SK-N-SH (cell line): ENCODE results near the gene TPSG1.

Source experiments
- EP300 ChIP-seq, 2 experiments: IDR thresholded peaks; 2 replicates each; pipeline versions ENCODE4 v1.4.0 to v1.6.1; 2012; ENCODE audit warnings: borderline replicate concordance in 1 of 2, low read depth in 1 of 2, low read length in 1 of 2
- EZH2phosphoT487 ChIP-seq: fragments of 200-600 bp; sonication (generic); IDR thresholded peaks from 2 replicates; pipeline ENCODE4 v1.6.1; 2017; ENCODE audit warnings: low read depth, mixed run types, mild to moderate bottlenecking, antibody characterized with exemption, moderate library complexity, borderline replicate concordance
- FOXJ3 ChIP-seq: sonication (generic); formaldehyde crosslinking; IDR thresholded peaks from 2 replicates; pipeline ENCODE4 v1.5.1; 2020; ENCODE audit warnings: mild to moderate bottlenecking, missing genetic modification reagents
- GABPA ChIP-seq: IDR thresholded peaks from 2 replicates; pipeline ENCODE4 v1.4.0; 2012; ENCODE audit warnings: low read depth, mild to moderate bottlenecking
- JUND ChIP-seq: IDR thresholded peaks from 2 replicates; pipeline ENCODE4 v1.4.0; 2012
- RAD21 ChIP-seq: IDR thresholded peaks from 2 replicates; pipeline ENCODE4 v1.6.1; 2012; ENCODE audit warnings: mild to moderate bottlenecking, low read length
- RCOR1 ChIP-seq: fragments of 150-350 bp; IDR thresholded peaks from 2 replicates; pipeline ENCODE4 v1.6.1; 2017; ENCODE audit warnings: antibody characterized with exemption, low read length
- SMC3 ChIP-seq: IDR thresholded peaks from 2 replicates; pipeline ENCODE4 v1.6.1; 2012; ENCODE audit warnings: low read depth, low read length, improper control_type of control experiment
- TAF1 ChIP-seq: IDR thresholded peaks from 2 replicates; pipeline ENCODE4 v1.6.1; 2012; ENCODE audit warnings: low read depth, mild to moderate bottlenecking, low read length, moderate library complexity, borderline replicate concordance
- TEAD4 ChIP-seq: IDR thresholded peaks from 2 replicates; pipeline ENCODE4 v1.4.0; 2012; ENCODE audit warnings: mild to moderate bottlenecking, borderline replicate concordance; ENCODE audit not compliant: insufficient read depth
- YY1 ChIP-seq: IDR thresholded peaks from 2 replicates; pipeline ENCODE4 v1.4.0; 2012; ENCODE audit warnings: low read depth, mild to moderate bottlenecking
- TF ChIP-seq, protein P1 (sequence below): IDR thresholded peaks from 2 replicates; pipeline ENCODE4 v1.6.1; 2012; ENCODE audit warnings: mild to moderate bottlenecking, low read depth, low read length, moderate library complexity
- TF ChIP-seq, protein P2 (sequence below): fragments of 200-600 bp; sonication (generic); IDR thresholded peaks from 2 replicates; pipeline ENCODE4 v1.6.1; 2017; ENCODE audit warnings: antibody characterized with exemption, mild to moderate bottlenecking, moderate library complexity
- TF ChIP-seq, protein P3 (sequence below): fragments of 150-350 bp; IDR thresholded peaks from 2 replicates; pipeline ENCODE4 v1.6.1; 2016; ENCODE audit warnings: mild to moderate bottlenecking, low read depth, low read length

DNA sequence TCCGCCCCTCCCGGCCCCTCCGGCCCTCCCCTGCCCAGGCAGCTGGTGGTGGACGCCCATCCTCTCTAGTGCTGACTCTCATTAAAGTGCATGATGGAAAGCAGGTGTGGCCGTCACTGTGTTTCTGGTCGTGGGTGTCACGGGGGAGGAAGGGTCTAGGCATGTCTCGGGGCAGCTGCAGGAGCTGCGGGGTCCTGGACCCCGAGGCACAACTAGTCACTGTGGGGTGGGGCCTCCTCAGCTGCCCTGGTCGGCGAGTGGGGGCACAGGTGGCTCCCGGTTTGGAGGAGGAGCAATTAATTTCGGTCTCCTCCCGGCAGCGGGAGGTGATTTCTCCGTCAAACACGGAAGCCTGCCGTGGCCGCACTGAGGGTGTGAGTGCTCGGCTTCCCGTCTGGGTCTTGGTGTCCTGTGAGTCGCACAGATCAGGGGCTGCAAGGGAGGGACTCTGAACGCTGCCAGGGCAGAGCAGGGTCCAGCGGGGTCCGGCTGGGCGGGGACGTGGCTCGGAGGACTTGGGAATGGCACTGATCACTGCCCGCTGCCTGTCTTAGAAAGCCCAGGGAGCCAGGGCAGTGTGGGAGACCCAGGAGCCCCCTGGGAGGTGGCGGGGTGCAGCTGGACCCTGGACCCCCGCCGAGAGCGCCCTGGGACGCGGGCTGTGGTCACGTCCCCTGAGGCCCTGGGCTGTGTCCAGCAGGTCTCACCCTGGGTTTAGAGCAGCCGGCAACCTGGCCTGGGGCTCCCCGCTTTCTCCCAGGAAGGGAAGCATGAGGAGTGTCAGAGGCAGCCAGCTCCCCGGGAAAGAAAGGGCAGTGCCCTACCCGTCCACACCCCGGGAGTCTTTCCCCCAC lies 34.1 kb upstream of the TPSG1 start:
- TF ChIP-seq YY1 (no peak), TEAD4 (no peak), FOXJ3 (no peak), RCOR1 (no peak), JUND (no peak), RAD21 (no peak), TAF1 (no peak), GABPA (no peak), EZH2phosphoT487 (no peak), EP300 (IDR thresholded peaks at IDR 0.05; ENCODE audit: borderline replicate concordance in 1 of 2, low read depth in 1 of 2, low read length in 1 of 2) (no peak), SMC3 (no peak)
- TF ChIP-seq, protein P1, sequence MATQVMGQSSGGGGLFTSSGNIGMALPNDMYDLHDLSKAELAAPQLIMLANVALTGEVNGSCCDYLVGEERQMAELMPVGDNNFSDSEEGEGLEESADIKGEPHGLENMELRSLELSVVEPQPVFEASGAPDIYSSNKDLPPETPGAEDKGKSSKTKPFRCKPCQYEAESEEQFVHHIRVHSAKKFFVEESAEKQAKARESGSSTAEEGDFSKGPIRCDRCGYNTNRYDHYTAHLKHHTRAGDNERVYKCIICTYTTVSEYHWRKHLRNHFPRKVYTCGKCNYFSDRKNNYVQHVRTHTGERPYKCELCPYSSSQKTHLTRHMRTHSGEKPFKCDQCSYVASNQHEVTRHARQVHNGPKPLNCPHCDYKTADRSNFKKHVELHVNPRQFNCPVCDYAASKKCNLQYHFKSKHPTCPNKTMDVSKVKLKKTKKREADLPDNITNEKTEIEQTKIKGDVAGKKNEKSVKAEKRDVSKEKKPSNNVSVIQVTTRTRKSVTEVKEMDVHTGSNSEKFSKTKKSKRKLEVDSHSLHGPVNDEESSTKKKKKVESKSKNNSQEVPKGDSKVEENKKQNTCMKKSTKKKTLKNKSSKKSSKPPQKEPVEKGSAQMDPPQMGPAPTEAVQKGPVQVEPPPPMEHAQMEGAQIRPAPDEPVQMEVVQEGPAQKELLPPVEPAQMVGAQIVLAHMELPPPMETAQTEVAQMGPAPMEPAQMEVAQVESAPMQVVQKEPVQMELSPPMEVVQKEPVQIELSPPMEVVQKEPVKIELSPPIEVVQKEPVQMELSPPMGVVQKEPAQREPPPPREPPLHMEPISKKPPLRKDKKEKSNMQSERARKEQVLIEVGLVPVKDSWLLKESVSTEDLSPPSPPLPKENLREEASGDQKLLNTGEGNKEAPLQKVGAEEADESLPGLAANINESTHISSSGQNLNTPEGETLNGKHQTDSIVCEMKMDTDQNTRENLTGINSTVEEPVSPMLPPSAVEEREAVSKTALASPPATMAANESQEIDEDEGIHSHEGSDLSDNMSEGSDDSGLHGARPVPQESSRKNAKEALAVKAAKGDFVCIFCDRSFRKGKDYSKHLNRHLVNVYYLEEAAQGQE = no peak
- TF ChIP-seq, protein P2, sequence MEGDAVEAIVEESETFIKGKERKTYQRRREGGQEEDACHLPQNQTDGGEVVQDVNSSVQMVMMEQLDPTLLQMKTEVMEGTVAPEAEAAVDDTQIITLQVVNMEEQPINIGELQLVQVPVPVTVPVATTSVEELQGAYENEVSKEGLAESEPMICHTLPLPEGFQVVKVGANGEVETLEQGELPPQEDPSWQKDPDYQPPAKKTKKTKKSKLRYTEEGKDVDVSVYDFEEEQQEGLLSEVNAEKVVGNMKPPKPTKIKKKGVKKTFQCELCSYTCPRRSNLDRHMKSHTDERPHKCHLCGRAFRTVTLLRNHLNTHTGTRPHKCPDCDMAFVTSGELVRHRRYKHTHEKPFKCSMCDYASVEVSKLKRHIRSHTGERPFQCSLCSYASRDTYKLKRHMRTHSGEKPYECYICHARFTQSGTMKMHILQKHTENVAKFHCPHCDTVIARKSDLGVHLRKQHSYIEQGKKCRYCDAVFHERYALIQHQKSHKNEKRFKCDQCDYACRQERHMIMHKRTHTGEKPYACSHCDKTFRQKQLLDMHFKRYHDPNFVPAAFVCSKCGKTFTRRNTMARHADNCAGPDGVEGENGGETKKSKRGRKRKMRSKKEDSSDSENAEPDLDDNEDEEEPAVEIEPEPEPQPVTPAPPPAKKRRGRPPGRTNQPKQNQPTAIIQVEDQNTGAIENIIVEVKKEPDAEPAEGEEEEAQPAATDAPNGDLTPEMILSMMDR = no peak
- TF ChIP-seq, protein P3, sequence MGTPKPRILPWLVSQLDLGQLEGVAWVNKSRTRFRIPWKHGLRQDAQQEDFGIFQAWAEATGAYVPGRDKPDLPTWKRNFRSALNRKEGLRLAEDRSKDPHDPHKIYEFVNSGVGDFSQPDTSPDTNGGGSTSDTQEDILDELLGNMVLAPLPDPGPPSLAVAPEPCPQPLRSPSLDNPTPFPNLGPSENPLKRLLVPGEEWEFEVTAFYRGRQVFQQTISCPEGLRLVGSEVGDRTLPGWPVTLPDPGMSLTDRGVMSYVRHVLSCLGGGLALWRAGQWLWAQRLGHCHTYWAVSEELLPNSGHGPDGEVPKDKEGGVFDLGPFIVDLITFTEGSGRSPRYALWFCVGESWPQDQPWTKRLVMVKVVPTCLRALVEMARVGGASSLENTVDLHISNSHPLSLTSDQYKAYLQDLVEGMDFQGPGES = no peak
